ENCODE results near the gene TMC8.

Gene TMC8

DNA sequence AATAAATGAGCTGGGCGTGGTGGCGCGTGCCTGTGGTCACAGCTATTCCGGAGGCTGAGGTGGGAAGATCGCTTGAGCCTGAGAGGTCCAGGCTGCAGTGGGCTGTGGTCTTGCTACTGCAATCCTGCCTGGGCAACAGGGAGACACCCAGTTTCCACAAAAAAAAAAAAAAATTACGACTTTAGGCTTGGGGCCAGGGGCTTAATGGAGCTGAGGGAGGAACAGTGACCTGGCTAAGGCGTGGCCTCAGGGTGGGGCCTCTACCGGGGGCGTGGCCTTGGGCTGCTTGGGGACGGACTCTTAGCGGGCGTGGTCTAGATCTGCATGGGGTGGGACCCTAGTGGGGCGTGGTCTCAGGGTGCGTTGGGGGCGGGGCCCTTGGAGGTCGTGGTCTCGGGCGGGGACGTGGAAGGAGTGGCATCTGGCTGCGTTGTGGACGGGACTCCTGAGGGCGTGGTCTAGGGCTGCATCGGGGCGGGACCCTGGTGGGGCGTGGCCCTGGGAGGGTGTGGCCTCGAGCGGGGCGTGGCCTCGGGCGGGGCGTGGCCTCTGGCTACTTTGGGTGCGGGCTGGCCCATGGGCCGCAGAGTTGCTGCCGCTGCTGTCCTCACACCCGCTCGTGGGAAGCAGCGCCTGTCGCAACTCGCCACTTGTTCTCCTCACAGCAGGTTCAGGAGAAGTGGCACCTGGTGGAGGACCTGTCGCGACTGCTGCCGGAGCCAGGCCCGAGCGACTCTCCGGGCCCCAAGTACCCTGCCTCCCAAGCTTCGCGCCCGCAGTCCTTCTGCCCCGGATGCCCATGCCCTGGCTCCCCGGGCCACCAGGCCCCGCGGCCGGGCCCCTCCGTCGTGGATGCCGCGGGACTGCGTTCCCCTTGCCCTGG, 9.8 kb downstream of the TMC8 start:
- Histone ChIP-seq H3K27ac (ENCODE audit: low read length) (peak overlapping the region; percentile 15; the same call in 1 of the 2 replicates), H3K4me1 (ENCODE audit: low read length) (peaks cover 78% of the 10 kb centered on the region), H3K9ac (ENCODE audit: low read length) (no peak overlapping the region), H2AFZ (ENCODE audit: low read depth, low read length) (no peak overlapping the region), H3K36me3 (replicated peaks; ENCODE audit: low read depth, low read length) (peaks cover 5% of the 10 kb centered on the region), H3K27me3 (ENCODE audit: low read depth, low read length) (no peaks in the 10 kb centered on the region), H3K9me3 (ENCODE audit: insufficient read depth, low read length) (no peaks in the 10 kb centered on the region), H4K20me1 (ENCODE audit: insufficient read depth, low read length) (no peaks in the 10 kb centered on the region), H3K79me2 (ENCODE audit: low read length) (no peaks in the 10 kb centered on the region), H3K4me3 (ENCODE audit: low read length) (no peak overlapping the region), H3K4me2 (ENCODE audit: low read length) (peak overlapping the region; percentile 37)
- no peak for TF ChIP-seq EZH2phosphoT487 (IDR thresholded peaks at IDR 0.05; ENCODE audit: low read depth)
- TF ChIP-seq, protein P1, sequence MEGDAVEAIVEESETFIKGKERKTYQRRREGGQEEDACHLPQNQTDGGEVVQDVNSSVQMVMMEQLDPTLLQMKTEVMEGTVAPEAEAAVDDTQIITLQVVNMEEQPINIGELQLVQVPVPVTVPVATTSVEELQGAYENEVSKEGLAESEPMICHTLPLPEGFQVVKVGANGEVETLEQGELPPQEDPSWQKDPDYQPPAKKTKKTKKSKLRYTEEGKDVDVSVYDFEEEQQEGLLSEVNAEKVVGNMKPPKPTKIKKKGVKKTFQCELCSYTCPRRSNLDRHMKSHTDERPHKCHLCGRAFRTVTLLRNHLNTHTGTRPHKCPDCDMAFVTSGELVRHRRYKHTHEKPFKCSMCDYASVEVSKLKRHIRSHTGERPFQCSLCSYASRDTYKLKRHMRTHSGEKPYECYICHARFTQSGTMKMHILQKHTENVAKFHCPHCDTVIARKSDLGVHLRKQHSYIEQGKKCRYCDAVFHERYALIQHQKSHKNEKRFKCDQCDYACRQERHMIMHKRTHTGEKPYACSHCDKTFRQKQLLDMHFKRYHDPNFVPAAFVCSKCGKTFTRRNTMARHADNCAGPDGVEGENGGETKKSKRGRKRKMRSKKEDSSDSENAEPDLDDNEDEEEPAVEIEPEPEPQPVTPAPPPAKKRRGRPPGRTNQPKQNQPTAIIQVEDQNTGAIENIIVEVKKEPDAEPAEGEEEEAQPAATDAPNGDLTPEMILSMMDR (IDR thresholded peaks at IDR 0.05; ENCODE audit: low read depth, low read length), result no peak

DNA sequence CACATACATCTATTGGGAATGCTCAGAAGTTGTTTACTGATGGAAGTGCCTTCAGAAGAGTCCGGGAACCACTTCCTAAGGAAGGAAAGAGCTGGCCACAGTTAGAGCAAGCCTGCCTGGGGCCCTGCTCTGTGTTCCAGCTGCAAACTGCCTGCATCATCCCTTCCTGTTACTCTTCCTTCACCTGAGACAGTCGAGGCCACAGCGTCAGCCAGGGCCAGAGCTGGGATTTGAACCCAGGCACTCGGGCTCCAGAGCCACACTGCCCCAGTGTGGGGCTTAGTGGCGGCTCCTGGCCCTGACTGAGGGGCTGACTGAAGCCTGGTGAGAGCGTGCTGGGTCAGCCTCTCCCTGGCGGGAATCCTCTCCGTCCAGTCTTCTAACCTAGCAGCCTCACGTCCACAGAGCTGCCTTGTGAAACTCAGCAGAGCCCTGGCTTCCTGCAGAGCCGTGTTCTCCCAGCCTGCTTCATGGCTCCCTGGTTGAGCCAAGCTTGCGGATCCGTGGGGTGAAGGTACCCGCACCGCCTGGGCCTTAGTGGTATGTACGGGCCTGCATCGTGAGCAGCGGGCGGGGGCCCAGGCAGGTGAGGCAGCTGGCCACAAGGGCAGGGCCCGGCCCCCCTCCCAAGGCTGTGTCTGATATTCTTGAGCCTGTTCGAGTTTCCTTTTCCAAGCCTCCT, 11.0 kb downstream of the TMC8 start:
- peaks cover 5% of the 10 kb centered on the region for H3K36me3 ChIP-seq (replicated peaks; ENCODE audit: low read depth, low read length)
- no peak overlapping the region for H2AFZ ChIP-seq (ENCODE audit: low read depth, low read length)
- H3K4me3 ChIP-seq (ENCODE audit: low read length), result no peak overlapping the region
- no peak overlapping the region; the same call in 1 of the 2 replicates for H3K27ac ChIP-seq (ENCODE audit: low read length)
- H3K27me3 ChIP-seq (ENCODE audit: low read depth, low read length), result no peaks in the 10 kb centered on the region
- peaks cover 90% of the 10 kb centered on the region for H3K4me1 ChIP-seq (ENCODE audit: low read length)
- no peak overlapping the region; the same call in 1 of the 2 replicates for H3K4me2 ChIP-seq (ENCODE audit: low read length)
- TF ChIP-seq, protein P1 (IDR thresholded peaks at IDR 0.05; ENCODE audit: low read depth, low read length), result no peak
- TF ChIP-seq EZH2phosphoT487 (IDR thresholded peaks at IDR 0.05; ENCODE audit: low read depth), result no peak
- peaks cover 3% of the 10 kb centered on the region; the same call in 1 of the 2 replicates for H3K79me2 ChIP-seq (ENCODE audit: low read length)
- no peaks in the 10 kb centered on the region for H4K20me1 ChIP-seq (ENCODE audit: insufficient read depth, low read length)
- peak overlapping the region; percentile 10; the same call in 1 of the 2 replicates for H3K9ac ChIP-seq (ENCODE audit: low read length)
- H3K9me3 ChIP-seq (ENCODE audit: insufficient read depth, low read length), result no peaks in the 10 kb centered on the region

- Histone ChIP-seq H3K9ac (ENCODE audit: low read length) (peak overlapping the region; percentile 10; the same call in 1 of the 2 replicates), H3K9me3 (ENCODE audit: insufficient read depth, low read length) (no peaks in the 10 kb centered on the region), H3K4me3 (ENCODE audit: low read length) (no peak overlapping the region), H4K20me1 (ENCODE audit: insufficient read depth, low read length) (no peaks in the 10 kb centered on the region), H3K27ac (ENCODE audit: low read length) (no peak overlapping the region; the same call in 1 of the 2 replicates), H2AFZ (ENCODE audit: low read depth, low read length) (no peak overlapping the region), H3K79me2 (ENCODE audit: low read length) (peaks cover 3% of the 10 kb centered on the region; the same call in 1 of the 2 replicates), H3K4me2 (ENCODE audit: low read length) (no peak overlapping the region; the same call in 1 of the 2 replicates), H3K4me1 (ENCODE audit: low read length) (peaks cover 91% of the 10 kb centered on the region), H3K36me3 (replicated peaks; ENCODE audit: low read depth, low read length) (peaks cover 5% of the 10 kb centered on the region), H3K27me3 (ENCODE audit: low read depth, low read length) (no peaks in the 10 kb centered on the region)
- TF ChIP-seq EZH2phosphoT487 (IDR thresholded peaks at IDR 0.05; ENCODE audit: low read depth), result no peak
- TF ChIP-seq, protein P1 (IDR thresholded peaks at IDR 0.05; ENCODE audit: low read depth, low read length), result no peak
Observed at GRCh38 chr17:78142119-78142861, 11.7 kb downstream of the TMC8 start.

Measured in OCI-LY3 (cell line).